Fibroblast of lung (primary cell): ENCODE measurements around the gene POLR2M. TPM values are rescaled to one million over a fixed set of nuclear protein-coding genes. Genes with fewer than 3 reads are reported as not detected.

Source experiments
- DNase-seq, 2 donors: peaks; one replicate each; pipeline versions ENCODE4 v3.0.0 to v3.0.0-alpha.2; 2010; ENCODE audit warnings: low read depth in 2 of 2
- H2AFZ ChIP-seq: 2 replicates; pipeline ENCODE4 v1.5.1; 2012; ENCODE audit warnings: low read length, control low read depth, inconsistent platforms
- H3K27ac ChIP-seq: 2 replicates; pipeline ENCODE4 v1.5.1; 2011; ENCODE audit warnings: low read length, control low read depth; ENCODE audit not compliant: insufficient read depth
- H3K27me3 ChIP-seq: 2 replicates; pipeline ENCODE4 v1.5.1; 2011; ENCODE audit warnings: mild to moderate bottlenecking, low read length; ENCODE audit not compliant: control insufficient read depth, insufficient read depth
- H3K36me3 ChIP-seq: 2 replicates; pipeline ENCODE4 v1.5.1; 2011; ENCODE audit warnings: low read length; ENCODE audit not compliant: control insufficient read depth, insufficient read depth
- H3K4me1 ChIP-seq: 2 replicates; pipeline ENCODE4 v1.5.1; 2011; ENCODE audit warnings: low read length; ENCODE audit not compliant: control insufficient read depth, insufficient read depth; ENCODE audit errors: extremely low read depth
- H3K4me2 ChIP-seq: 2 replicates; pipeline ENCODE4 v1.5.1; 2011; ENCODE audit warnings: low read length, control low read depth; ENCODE audit not compliant: insufficient read depth; ENCODE audit errors: extremely low read depth
- H3K4me3 ChIP-seq, 4 experiments: fragments of 200-600 bp in 1 of 4; sonication (generic) in 1 of 4; replicated peaks in 1 of 4; 2 replicates each; pipeline ENCODE4 v1.5.1; 2011 to 2016; ENCODE audit warnings: low read length in 4 of 4, low read depth in 3 of 4, mild to moderate bottlenecking in 3 of 4, control low read depth in 2 of 4, inconsistent platforms in 1 of 4, mixed read lengths in 1 of 4; ENCODE audit not compliant: insufficient read depth in 1 of 4; ENCODE audit errors: control extremely low read depth in 1 of 4
- H3K79me2 ChIP-seq: 2 replicates; pipeline ENCODE4 v1.5.1; 2012; ENCODE audit warnings: mild to moderate bottlenecking, low read length, inconsistent platforms; ENCODE audit not compliant: control insufficient read depth, insufficient read depth
- H3K9ac ChIP-seq: 2 replicates; pipeline ENCODE4 v1.5.1; 2011; ENCODE audit warnings: mild to moderate bottlenecking, low read length, control low read depth; ENCODE audit not compliant: insufficient read depth
- H3K9me3 ChIP-seq: 2 replicates; pipeline ENCODE4 v1.5.1; 2012; ENCODE audit warnings: low read depth, low read length; ENCODE audit not compliant: control insufficient read depth, insufficient read depth
- H4K20me1 ChIP-seq: 2 replicates; pipeline ENCODE4 v1.5.1; 2011; ENCODE audit warnings: low read length; ENCODE audit not compliant: control insufficient read depth, insufficient read depth; ENCODE audit errors: extremely low read depth
- EZH2 ChIP-seq: IDR thresholded peaks from 2 replicates; pipeline ENCODE4 v1.5.1; 2012; ENCODE audit warnings: low read length, control low read depth, mild to moderate bottlenecking; ENCODE audit errors: missing control alignments
- polyA plus RNA-seq, 2 donors: library from polyadenylated mRNA; depleted of rRNA in 1 of 2; stranded (reverse) in 1 of 2; unstranded in 1 of 2; fragments of >200 nt; gene quantifications; 2 replicates each; pipeline ENCODE4 v1.2.1, GENCODE V29; 2011 to 2012; ENCODE audit warnings: missing spikeins in 1 of 2
- total RNA-seq: library from RNA; depleted of rRNA; stranded (reverse); fragments of >200 nt; gene quantifications from 2 replicates; pipeline ENCODE4 v1.2.1, GENCODE V29; 2014
- TF ChIP-seq, protein P1 (sequence below), 2 donors: IDR thresholded peaks in 1 of 2; conservative IDR thresholded peaks in 1 of 2; 1 replicate in 1 of 2; 2 replicates in 1 of 2; pipeline ENCODE4 v1.5.1; 2011 to 2012; ENCODE audit warnings: low read length in 2 of 2, control low read depth in 1 of 2, inconsistent platforms in 1 of 2, low read depth in 1 of 2, mild to moderate bottlenecking in 1 of 2

Gene POLR2M
- total and polyA plus RNA-seq, 2 donors (not counting 1 experiment from before 2014, with no cell fraction given) = 70.8 to 287 TPM

DNA sequence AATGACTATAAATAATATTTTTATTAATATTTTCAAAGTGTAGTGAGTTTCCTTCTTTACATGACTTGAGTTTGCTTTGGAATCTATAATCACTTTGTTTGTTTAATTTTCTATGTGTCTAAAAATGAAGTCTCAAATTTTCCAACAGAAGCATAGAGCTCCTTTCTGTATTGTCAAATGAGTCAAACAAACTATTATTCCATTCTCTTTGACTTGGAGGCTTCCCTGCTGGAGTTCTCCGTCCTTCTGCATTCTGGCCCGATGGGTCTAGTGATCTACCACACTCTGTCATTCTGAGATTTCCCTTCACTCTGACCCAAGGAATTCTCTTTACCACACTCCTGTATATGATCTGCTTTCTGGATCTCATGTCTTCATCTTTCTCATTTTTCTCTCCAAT, 30.1 kb downstream of the POLR2M start:
- no peak for DNase-seq
- H4K20me1 ChIP-seq = no peaks in the 10 kb centered on the region
- no peak overlapping the region for H3K9ac ChIP-seq
- no peak overlapping the region for H3K4me2 ChIP-seq
- no peaks in the 10 kb centered on the region for H3K9me3 ChIP-seq
- TF ChIP-seq EZH2 = no peak
- TF ChIP-seq, protein P1, sequence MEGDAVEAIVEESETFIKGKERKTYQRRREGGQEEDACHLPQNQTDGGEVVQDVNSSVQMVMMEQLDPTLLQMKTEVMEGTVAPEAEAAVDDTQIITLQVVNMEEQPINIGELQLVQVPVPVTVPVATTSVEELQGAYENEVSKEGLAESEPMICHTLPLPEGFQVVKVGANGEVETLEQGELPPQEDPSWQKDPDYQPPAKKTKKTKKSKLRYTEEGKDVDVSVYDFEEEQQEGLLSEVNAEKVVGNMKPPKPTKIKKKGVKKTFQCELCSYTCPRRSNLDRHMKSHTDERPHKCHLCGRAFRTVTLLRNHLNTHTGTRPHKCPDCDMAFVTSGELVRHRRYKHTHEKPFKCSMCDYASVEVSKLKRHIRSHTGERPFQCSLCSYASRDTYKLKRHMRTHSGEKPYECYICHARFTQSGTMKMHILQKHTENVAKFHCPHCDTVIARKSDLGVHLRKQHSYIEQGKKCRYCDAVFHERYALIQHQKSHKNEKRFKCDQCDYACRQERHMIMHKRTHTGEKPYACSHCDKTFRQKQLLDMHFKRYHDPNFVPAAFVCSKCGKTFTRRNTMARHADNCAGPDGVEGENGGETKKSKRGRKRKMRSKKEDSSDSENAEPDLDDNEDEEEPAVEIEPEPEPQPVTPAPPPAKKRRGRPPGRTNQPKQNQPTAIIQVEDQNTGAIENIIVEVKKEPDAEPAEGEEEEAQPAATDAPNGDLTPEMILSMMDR (conservative IDR thresholded peaks at IDR 0.05 in 1 of 2, IDR thresholded peaks at IDR 0.05 in 1 of 2; ENCODE audit: low read depth in 1 of 2, low read length in 2 of 2) = no peak
- no peaks in the 10 kb centered on the region for H3K36me3 ChIP-seq
- H3K4me3 ChIP-seq = no peak overlapping the region
- H3K27me3 ChIP-seq = no peaks in the 10 kb centered on the region
- no peak overlapping the region for H3K27ac ChIP-seq
- H3K79me2 ChIP-seq = no peaks in the 10 kb centered on the region
- H2AFZ ChIP-seq = no peak overlapping the region
- no peaks in the 10 kb centered on the region for H3K4me1 ChIP-seq

GRCh38 chr15:57738734-57739237, 32.3 kb downstream of the POLR2M start:
- no peak overlapping the region for H3K27ac ChIP-seq
- no peaks in the 10 kb centered on the region for H3K9me3 ChIP-seq
- H3K4me1 ChIP-seq = no peaks in the 10 kb centered on the region
- no peak overlapping the region for H3K4me2 ChIP-seq
- TF ChIP-seq, protein P1 (conservative IDR thresholded peaks at IDR 0.05 in 1 of 2, IDR thresholded peaks at IDR 0.05 in 1 of 2; ENCODE audit: low read depth in 1 of 2, low read length in 2 of 2) = no peak
- H3K36me3 ChIP-seq = no peaks in the 10 kb centered on the region
- H4K20me1 ChIP-seq = no peaks in the 10 kb centered on the region
- DNase-seq = no peak
- H3K9ac ChIP-seq = no peak overlapping the region
- H3K79me2 ChIP-seq = no peaks in the 10 kb centered on the region
- no peaks in the 10 kb centered on the region for H3K27me3 ChIP-seq
- no peak overlapping the region for H3K4me3 ChIP-seq
- no peak overlapping the region for H2AFZ ChIP-seq

DNA sequence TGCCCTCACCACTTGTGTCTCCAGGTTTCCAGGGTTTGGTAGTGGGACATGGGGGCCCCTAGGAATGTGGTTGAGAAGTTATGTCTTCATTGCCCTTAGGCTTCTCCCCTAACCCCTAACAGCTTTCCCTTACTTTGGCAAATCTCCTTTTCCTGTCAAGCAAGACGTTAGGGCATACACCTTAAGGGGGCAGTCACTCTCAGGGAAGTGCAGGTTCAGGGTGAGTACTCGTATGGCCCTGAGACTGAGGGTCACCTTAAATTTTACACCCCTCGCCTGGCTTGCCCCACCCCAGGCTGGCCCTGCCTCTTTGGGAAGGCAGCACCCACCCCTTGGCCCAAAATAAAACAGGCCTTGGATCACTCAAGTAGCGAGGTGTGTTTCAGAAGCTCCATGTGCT, 33.5 kb downstream of the POLR2M start:
- H4K20me1 ChIP-seq = no peaks in the 10 kb centered on the region
- TF ChIP-seq, protein P1 (conservative IDR thresholded peaks at IDR 0.05 in 1 of 2, IDR thresholded peaks at IDR 0.05 in 1 of 2; ENCODE audit: low read depth in 1 of 2, low read length in 2 of 2) = no peak
- no peak for TF ChIP-seq EZH2
- no peak overlapping the region for H2AFZ ChIP-seq
- H3K27ac ChIP-seq = no peak overlapping the region
- no peak for DNase-seq
- no peaks in the 10 kb centered on the region for H3K79me2 ChIP-seq
- H3K4me3 ChIP-seq = no peak overlapping the region
- no peak overlapping the region for H3K4me2 ChIP-seq
- H3K4me1 ChIP-seq = no peaks in the 10 kb centered on the region
- no peak overlapping the region for H3K9ac ChIP-seq
- H3K36me3 ChIP-seq = no peaks in the 10 kb centered on the region
- H3K9me3 ChIP-seq = no peaks in the 10 kb centered on the region
- peaks cover 6% of the 10 kb centered on the region for H3K27me3 ChIP-seq
